ENCODE data around the gene PPM1D.

PPM1D gene

DNA sequence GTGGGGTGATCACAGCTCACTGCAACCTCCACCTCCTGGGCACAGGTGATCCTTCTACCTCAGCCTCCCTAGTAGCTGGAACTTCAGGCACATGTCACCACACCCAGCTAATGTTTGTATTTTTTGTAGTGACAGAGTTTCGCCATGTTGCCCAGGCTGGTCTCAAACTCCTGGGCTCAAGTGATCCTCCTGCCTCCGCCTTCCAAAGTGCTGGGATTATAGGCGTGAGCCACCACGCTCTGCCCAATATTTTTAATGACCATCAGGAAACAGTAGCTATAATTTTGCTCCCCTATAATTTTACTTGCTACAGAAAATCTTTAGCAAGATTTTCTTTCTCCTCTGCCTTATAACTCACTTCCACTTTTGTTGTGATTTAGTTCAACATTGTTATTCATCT is 44.2 kb upstream of the PPM1D start:
- H3K9me2 ChIP-seq (replicated peaks; ENCODE audit: low read depth, low read length): no peaks in the 10 kb centered on the region
- no peaks in the 10 kb centered on the region for H3F3A ChIP-seq (ENCODE audit: low read depth)
- H3K4me1 ChIP-seq (ENCODE audit: insufficient read depth, low read length, poor library complexity, severe bottlenecking): no peaks in the 10 kb centered on the region
- no peaks in the 10 kb centered on the region for H3K79me2 ChIP-seq (ENCODE audit: insufficient read depth, low read length)
- no peak overlapping the region for H3K9ac ChIP-seq (ENCODE audit: low read depth, low read length, poor library complexity, severe bottlenecking)
- H3K9me3 ChIP-seq (ENCODE audit: insufficient read depth, low read depth, low read length): peaks cover 11% of the 10 kb centered on the region; the same call in 1 of the 2 replicates
- no peaks in the 10 kb centered on the region for H4K20me1 ChIP-seq (ENCODE audit: insufficient read depth, low read length, poor library complexity, severe bottlenecking)
- no peak overlapping the region for H3K4me3 ChIP-seq (ENCODE audit: low read length, poor library complexity, severe bottlenecking)
- no peak overlapping the region for H3K4me2 ChIP-seq (ENCODE audit: low read depth, low read length, poor library complexity, severe bottlenecking)
- H3K27me3 ChIP-seq (ENCODE audit: insufficient read depth, low read length, poor library complexity, severe bottlenecking): no peaks in the 10 kb centered on the region
- no peaks in the 10 kb centered on the region for H3K36me3 ChIP-seq (ENCODE audit: insufficient read depth, low read length)
- H2AFZ ChIP-seq (ENCODE audit: low read length): no peak overlapping the region
- TF ChIP-seq CTCF (conservative IDR thresholded peaks at IDR 0.05; ENCODE audit: low read length): no peak
- no peak for TF ChIP-seq EZH2phosphoT487 (IDR thresholded peaks at IDR 0.05; ENCODE audit: borderline replicate concordance)

DNA sequence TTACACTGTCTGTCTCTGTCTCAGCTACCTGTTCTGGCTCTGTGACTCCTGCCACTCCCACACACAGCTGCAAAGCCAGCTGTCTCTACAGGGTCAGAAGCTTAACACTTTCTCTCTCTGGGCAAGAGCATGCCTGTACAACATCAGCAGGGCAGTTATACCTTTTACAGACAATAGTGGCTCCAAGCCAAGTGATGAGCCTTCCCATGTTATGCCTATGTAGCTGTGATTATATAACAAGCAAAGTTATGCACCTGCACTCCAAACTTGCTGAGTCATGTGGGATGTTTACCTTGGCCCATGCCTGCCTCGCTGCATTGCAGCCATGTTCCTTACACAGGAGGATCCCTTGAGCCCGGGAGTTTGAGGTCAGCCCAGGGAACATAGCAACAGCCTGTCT is 42.2 kb upstream of the PPM1D start:
- Histone ChIP-seq H3F3A (ENCODE audit: low read depth) (no peaks in the 10 kb centered on the region), H3K9me2 (replicated peaks; ENCODE audit: low read depth, low read length) (no peaks in the 10 kb centered on the region), H3K4me2 (ENCODE audit: low read depth, low read length, poor library complexity, severe bottlenecking) (no peak overlapping the region), H3K9ac (ENCODE audit: low read depth, low read length, poor library complexity, severe bottlenecking) (no peak overlapping the region), H3K36me3 (ENCODE audit: insufficient read depth, low read length) (no peaks in the 10 kb centered on the region), H3K4me1 (ENCODE audit: insufficient read depth, low read length, poor library complexity, severe bottlenecking) (no peaks in the 10 kb centered on the region), H2AFZ (ENCODE audit: low read length) (no peak overlapping the region), H4K20me1 (ENCODE audit: insufficient read depth, low read length, poor library complexity, severe bottlenecking) (no peaks in the 10 kb centered on the region), H3K79me2 (ENCODE audit: insufficient read depth, low read length) (no peaks in the 10 kb centered on the region), H3K27me3 (ENCODE audit: insufficient read depth, low read length, poor library complexity, severe bottlenecking) (no peaks in the 10 kb centered on the region), H3K9me3 (ENCODE audit: insufficient read depth, low read depth, low read length) (peaks cover 11% of the 10 kb centered on the region; the same call in 1 of the 2 replicates), H3K4me3 (ENCODE audit: low read length, poor library complexity, severe bottlenecking) (no peak overlapping the region)
- TF ChIP-seq EZH2phosphoT487 (IDR thresholded peaks at IDR 0.05; ENCODE audit: borderline replicate concordance) (no peak), CTCF (conservative IDR thresholded peaks at IDR 0.05; ENCODE audit: low read length) (no peak)

DNA sequence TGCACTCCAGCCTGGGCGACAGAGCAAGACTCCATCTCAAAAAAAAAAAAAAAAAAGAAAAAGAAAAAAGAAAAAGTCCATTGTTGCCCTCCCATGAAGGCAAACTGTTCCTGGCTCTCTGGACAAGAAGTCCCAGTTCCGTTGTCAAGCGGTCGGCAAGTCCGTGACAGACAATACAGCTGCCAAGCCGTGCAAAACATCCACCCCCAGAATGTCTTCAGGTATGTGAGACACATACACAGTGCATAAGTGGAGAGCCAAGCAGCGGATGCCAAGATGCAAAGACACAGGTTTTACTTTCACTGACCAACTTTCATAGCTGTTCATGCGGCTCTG is 40.4 kb upstream of the PPM1D start:
- no peak overlapping the region for H3K4me2 ChIP-seq (ENCODE audit: low read depth, low read length, poor library complexity, severe bottlenecking)
- no peaks in the 10 kb centered on the region for H3K9me2 ChIP-seq (replicated peaks; ENCODE audit: low read depth, low read length)
- H3K4me3 ChIP-seq (ENCODE audit: low read length, poor library complexity, severe bottlenecking): no peak overlapping the region
- no peak overlapping the region for H2AFZ ChIP-seq (ENCODE audit: low read length)
- H3K36me3 ChIP-seq (ENCODE audit: insufficient read depth, low read length): no peaks in the 10 kb centered on the region
- H3F3A ChIP-seq (ENCODE audit: low read depth): no peaks in the 10 kb centered on the region
- no peaks in the 10 kb centered on the region for H4K20me1 ChIP-seq (ENCODE audit: insufficient read depth, low read length, poor library complexity, severe bottlenecking)
- peaks cover 11% of the 10 kb centered on the region; the same call in 1 of the 2 replicates for H3K9me3 ChIP-seq (ENCODE audit: insufficient read depth, low read depth, low read length)
- no peak overlapping the region for H3K9ac ChIP-seq (ENCODE audit: low read depth, low read length, poor library complexity, severe bottlenecking)
- no peaks in the 10 kb centered on the region for H3K4me1 ChIP-seq (ENCODE audit: insufficient read depth, low read length, poor library complexity, severe bottlenecking)
- TF ChIP-seq CTCF (conservative IDR thresholded peaks at IDR 0.05; ENCODE audit: low read length) (no peak), EZH2phosphoT487 (IDR thresholded peaks at IDR 0.05; ENCODE audit: borderline replicate concordance) (no peak)
- H3K79me2 ChIP-seq (ENCODE audit: insufficient read depth, low read length): no peaks in the 10 kb centered on the region
- H3K27me3 ChIP-seq (ENCODE audit: insufficient read depth, low read length, poor library complexity, severe bottlenecking): no peaks in the 10 kb centered on the region

All from Loucy (cell line).